C4-2B (cell line): ENCODE results near the gene MTFR2.

ENCODE experiments used
- ZFX ChIP-seq: fragments of 450-650 bp; IDR thresholded peaks from 2 replicates; pipeline ENCODE4 v1.6.1; 2017
- TF ChIP-seq, protein P1 (sequence below): fragments of 450-650 bp; conservative IDR thresholded peaks from 2 replicates; pipeline ENCODE4 v1.5.1; 2017; ENCODE audit warnings: mild to moderate bottlenecking

DNA sequence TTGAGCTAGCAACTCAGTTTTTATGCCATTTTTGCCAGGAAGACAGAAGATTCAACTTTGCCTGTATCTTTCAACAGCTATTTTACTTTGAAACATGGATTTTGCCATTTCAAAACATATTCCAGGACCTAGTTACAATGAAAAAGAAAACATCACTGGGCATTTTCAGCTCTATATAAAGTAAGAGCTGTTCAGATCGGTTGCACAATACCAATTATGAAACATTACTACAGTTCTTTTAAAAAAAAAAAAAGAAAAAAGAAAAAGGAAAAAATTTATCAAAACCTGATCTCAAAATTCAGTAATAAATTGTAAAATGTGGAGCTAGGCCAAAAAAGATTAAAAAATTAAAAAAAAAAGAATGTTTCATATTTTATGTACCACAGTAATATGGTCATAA lies 24.0 kb upstream of the MTFR2 start:
- TF ChIP-seq, protein P1, sequence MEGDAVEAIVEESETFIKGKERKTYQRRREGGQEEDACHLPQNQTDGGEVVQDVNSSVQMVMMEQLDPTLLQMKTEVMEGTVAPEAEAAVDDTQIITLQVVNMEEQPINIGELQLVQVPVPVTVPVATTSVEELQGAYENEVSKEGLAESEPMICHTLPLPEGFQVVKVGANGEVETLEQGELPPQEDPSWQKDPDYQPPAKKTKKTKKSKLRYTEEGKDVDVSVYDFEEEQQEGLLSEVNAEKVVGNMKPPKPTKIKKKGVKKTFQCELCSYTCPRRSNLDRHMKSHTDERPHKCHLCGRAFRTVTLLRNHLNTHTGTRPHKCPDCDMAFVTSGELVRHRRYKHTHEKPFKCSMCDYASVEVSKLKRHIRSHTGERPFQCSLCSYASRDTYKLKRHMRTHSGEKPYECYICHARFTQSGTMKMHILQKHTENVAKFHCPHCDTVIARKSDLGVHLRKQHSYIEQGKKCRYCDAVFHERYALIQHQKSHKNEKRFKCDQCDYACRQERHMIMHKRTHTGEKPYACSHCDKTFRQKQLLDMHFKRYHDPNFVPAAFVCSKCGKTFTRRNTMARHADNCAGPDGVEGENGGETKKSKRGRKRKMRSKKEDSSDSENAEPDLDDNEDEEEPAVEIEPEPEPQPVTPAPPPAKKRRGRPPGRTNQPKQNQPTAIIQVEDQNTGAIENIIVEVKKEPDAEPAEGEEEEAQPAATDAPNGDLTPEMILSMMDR: no peak
- TF ChIP-seq ZFX: no peak
